Colonic mucosa (tissue), 4 donors: ENCODE measurements around the gene NTNG1. TPM values are rescaled to one million over a fixed set of nuclear protein-coding genes. Genes with fewer than 3 reads are reported as not detected.

Experiments
- DNase-seq: peaks from one replicate; pipeline ENCODE4 v3.0.0-alpha.2; 2020
- H3K27ac ChIP-seq: fragments of 200-600 bp; one replicate; pipeline ENCODE4 v1.8.0; 2021
- H3K27me3 ChIP-seq: fragments of 200-600 bp; one replicate; pipeline ENCODE4 v1.8.0; 2021
- H3K36me3 ChIP-seq: fragments of 200-600 bp; one replicate; pipeline ENCODE4 v1.8.0; 2021
- H3K4me1 ChIP-seq: fragments of 200-600 bp; one replicate; pipeline ENCODE4 v1.8.0; 2021; ENCODE audit warnings: mild to moderate bottlenecking
- H3K4me3 ChIP-seq: fragments of 200-600 bp; one replicate; pipeline ENCODE4 v1.8.0; 2021
- H3K9ac ChIP-seq, 2 donors: one replicate each; pipeline ENCODE4 v1.7.0; 2013; ENCODE audit warnings: control low read depth in 2 of 2, low read depth in 2 of 2, low read length in 2 of 2
- H3K9me3 ChIP-seq: fragments of 200-600 bp; one replicate; pipeline ENCODE4 v1.8.0; 2021
- CTCF ChIP-seq: fragments of 200-600 bp; IDR thresholded peaks from one replicate; pipeline ENCODE4 v1.8.0; 2022; ENCODE audit warnings: antibody characterized with exemption, mild to moderate bottlenecking
- intact Hi-C: fragments of 100-400 bp; cut with DNase I; formaldehyde crosslinking; loops from one replicate; pipeline ENCODE4 v1.14.1; 2022
- total RNA-seq, 2 donors: library from RNA; stranded (reverse); fragmentation: NEBNext Ultra II Directional in 1 of 2; extraction: Animal tissue kit (Norgen Biotek cat#: 25700) in 1 of 2; gene quantifications; one replicate each; pipeline ENCODE4 v1.2.1, GENCODE V29; 2021
- donor health status: healthy.
- donor health status: DM: no; HTN: no; CAD: no.
- donor health status: DM: no; HTN: no; CAD: no.

Gene NTNG1
- total RNA-seq, 2 donors from 2014 or later: 0.30 to 0.88 TPM

- TF ChIP-seq CTCF: no peak
- Histone ChIP-seq H3K36me3 (no peaks in the 10 kb centered on the region), H3K9me3 (no peaks in the 10 kb centered on the region), H3K4me1 (no peaks in the 10 kb centered on the region), H3K27me3 (no peaks in the 10 kb centered on the region), H3K4me3 (no peak overlapping the region), H3K27ac (no peak overlapping the region), H3K9ac (no peak overlapping the region)
- intact Hi-C loops: no loop called here
- DNase-seq: no peak
These were observed 121.8 kb downstream of the NTNG1 start for GRCh38 chr1:107262467-107263286.

- no peak overlapping the region for H3K4me3 ChIP-seq
- DNase-seq: no peak
- intact Hi-C loops: no loop called here
- H3K9me3 ChIP-seq: no peaks in the 10 kb centered on the region
- H3K36me3 ChIP-seq: no peaks in the 10 kb centered on the region
- no peaks in the 10 kb centered on the region for H3K27me3 ChIP-seq
- no peaks in the 10 kb centered on the region for H3K4me1 ChIP-seq
- H3K27ac ChIP-seq: no peak overlapping the region
- no peak overlapping the region for H3K9ac ChIP-seq
- no peak for TF ChIP-seq CTCF
These were observed 122.6 kb downstream of the NTNG1 start for GRCh38 chr1:107263291-107263915.

- no peaks in the 10 kb centered on the region for H3K27me3 ChIP-seq
- no peak overlapping the region for H3K27ac ChIP-seq
- H3K36me3 ChIP-seq: no peaks in the 10 kb centered on the region
- no peak for DNase-seq
- intact Hi-C loops: no loop called here
- H3K4me3 ChIP-seq: no peak overlapping the region
- no peaks in the 10 kb centered on the region for H3K9me3 ChIP-seq
- no peaks in the 10 kb centered on the region for H3K4me1 ChIP-seq
- no peak overlapping the region for H3K9ac ChIP-seq
- TF ChIP-seq CTCF: no peak
These were observed 123.2 kb downstream of the NTNG1 start for GRCh38 chr1:107264007-107264406.

- no peak for TF ChIP-seq CTCF
- no peak overlapping the region for H3K9ac ChIP-seq
- H3K4me1 ChIP-seq: no peaks in the 10 kb centered on the region
- DNase-seq: no peak
- no peaks in the 10 kb centered on the region for H3K36me3 ChIP-seq
- H3K27me3 ChIP-seq: no peaks in the 10 kb centered on the region
- no peak overlapping the region for H3K4me3 ChIP-seq
- no peaks in the 10 kb centered on the region for H3K9me3 ChIP-seq
- H3K27ac ChIP-seq: no peak overlapping the region
- intact Hi-C loops: no loop called here
These were observed 123.7 kb downstream of the NTNG1 start for GRCh38 chr1:107264561-107264960.

GRCh38 chr1:107267489-107267888, 126.7 kb downstream of the NTNG1 start:
- Histone ChIP-seq H3K27ac (no peak overlapping the region), H3K36me3 (no peaks in the 10 kb centered on the region), H3K4me1 (no peaks in the 10 kb centered on the region), H3K4me3 (no peak overlapping the region), H3K9ac (no peak overlapping the region), H3K9me3 (no peaks in the 10 kb centered on the region), H3K27me3 (no peaks in the 10 kb centered on the region)
- intact Hi-C loops: no loop called here
- no peak for TF ChIP-seq CTCF
- no peak for DNase-seq
